GM12891 (cell line): ENCODE data around the gene LIN28A.

Experiments
- POLR2A ChIP-seq: IDR thresholded peaks from 2 replicates; pipeline ENCODE4 v1.6.1; 2011; ENCODE audit warnings: low read depth, low read length, control low read depth
- POLR2AphosphoS5 ChIP-seq: IDR thresholded peaks from 2 replicates; pipeline ENCODE4 v1.6.1; 2011; ENCODE audit warnings: low read depth, low read length, control low read depth
- SPI1 ChIP-seq: IDR thresholded peaks from 2 replicates; pipeline ENCODE4 v1.6.1; 2011; ENCODE audit warnings: low read depth, low read length, control low read depth
- TAF1 ChIP-seq: IDR thresholded peaks from 2 replicates; pipeline ENCODE4 v1.6.1; 2011; ENCODE audit warnings: low read depth, low read length, control low read depth

DNA sequence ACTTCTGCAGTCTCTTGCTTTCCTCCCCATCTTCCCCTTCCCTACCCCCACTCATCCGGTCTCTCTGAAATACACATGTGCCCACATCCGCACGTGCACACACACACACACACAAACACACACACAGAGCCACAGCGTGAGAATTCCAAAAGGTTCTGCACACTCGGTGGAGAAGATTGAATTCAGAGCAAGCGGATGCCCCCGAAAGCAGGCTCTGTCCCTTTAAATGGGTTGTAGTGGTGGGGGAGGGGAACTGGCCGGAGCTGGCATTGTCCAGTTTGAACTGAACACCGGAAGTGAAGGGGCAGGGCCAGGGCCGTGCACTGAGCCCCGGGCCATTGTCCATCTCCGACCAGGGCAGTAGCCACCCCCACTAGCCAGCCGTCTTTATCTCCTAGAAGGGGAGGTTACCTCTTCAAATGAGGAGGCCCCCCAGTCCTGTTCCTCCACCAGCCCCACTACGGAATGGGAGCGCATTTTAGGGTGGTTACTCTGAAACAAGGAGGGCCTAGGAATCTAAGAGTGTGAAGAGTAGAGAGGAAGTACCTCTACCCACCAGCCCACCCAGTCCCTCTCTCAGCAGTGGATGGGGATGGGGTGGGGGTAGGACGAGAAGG lies 1.3 kb upstream of the LIN28A start:
- TF ChIP-seq POLR2A: no peak
- no peak for TF ChIP-seq POLR2AphosphoS5
- TF ChIP-seq TAF1: no peak
- no peak for TF ChIP-seq SPI1
